Measurements from ENCODE around the gene USH1G.

Gene USH1G

GRCh38 chr17:74953134-74953687 lies 30.2 kb upstream of the USH1G start:
- DNase-seq, result no peak

GRCh38 chr17:74952431-74953133 lies 29.5 kb upstream of the USH1G start:
- DNase-seq, result no peak

DNA sequence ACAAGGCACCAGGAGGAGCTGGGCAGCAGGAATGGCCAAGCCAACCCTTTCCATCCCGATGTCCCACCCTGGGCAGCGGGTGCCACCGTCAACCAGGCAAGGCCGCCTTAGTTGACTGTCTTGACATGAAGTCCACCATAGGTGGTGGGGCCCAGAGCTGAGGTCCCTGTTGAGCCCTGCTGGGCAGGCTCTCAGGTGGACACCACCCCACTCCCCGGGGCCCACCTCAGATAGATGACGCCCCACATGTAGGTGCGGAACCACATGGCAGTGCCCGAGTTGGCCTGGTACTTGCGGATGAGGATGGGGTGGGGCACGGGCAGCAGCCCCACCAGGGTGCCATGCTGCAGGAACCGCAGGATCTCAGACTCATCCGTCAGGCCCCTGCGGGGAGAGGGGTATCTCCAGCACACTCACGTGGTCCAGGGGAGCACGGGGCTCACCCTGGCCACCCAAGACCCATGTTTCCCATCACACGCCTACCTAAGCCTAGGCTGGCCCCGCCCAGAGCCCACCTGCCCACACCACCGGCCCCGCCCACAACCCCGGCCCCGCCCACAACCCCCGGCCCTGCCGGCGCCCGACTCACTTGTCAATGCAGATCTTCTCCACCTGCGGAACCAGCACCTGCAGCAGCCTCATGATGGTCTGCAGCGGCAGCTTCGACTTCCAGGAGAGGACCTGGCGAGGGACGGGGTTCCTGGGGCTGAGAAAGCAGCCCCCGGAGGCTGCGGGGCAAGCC lies 28.8 kb upstream of the USH1G start:
- no peak for DNase-seq

DNA sequence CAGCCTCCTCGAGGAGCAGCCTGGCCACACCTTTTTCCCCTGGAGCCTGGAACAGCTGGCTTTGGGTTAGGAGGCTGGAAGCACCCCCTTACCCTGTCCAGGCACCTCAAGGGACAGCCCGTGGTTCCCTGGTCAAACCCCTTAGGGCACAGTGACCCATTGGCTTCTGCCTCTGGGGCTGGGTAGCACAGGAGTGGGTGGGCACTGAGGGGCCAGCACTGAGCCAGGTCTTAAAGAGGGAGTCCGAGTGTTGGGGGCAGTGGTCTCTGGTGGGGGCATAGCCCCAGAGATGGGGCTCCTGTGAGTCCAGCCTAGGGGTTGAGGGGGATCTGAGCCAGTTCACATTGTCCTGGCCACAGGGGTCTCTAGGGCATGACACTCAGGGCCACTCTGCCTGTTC lies 28.0 kb upstream of the USH1G start:
- no peak for DNase-seq

GRCh38 chr17:74950207-74950606 lies 27.2 kb upstream of the USH1G start:
- DNase-seq, result no peak

DNA sequence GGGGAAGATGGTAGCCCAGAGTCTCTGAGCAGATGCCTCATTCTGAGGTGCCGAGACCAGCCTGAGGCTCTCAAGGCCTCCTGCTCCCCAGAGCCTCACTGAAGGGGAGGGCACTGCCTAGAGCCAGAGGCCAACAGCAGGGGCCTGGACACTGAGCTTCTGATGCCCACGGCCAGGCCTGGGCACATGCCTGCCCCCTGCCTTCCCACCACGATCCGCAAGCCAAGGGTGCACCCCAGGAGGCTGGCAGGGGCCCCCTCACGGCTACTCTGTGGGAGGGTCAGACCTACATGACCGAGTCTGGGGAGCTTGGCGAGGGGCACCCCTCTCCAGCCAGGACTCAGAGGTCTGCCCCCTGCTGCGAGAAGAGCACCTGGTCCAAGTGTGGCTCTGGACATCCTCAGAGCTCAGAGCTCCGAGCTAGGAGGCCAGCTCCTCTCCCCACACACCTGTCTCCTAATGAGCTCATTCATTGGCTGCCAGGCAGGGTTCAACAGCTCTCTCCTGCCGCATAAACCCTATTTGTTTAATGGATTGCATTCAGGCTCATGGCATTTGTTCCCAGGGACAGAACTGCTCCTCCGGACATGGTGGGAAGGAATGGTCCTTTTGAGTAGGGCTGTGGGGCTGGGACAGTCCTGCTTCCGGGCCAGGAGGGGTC lies 26.5 kb upstream of the USH1G start:
- DNase-seq, result no peak

DNA sequence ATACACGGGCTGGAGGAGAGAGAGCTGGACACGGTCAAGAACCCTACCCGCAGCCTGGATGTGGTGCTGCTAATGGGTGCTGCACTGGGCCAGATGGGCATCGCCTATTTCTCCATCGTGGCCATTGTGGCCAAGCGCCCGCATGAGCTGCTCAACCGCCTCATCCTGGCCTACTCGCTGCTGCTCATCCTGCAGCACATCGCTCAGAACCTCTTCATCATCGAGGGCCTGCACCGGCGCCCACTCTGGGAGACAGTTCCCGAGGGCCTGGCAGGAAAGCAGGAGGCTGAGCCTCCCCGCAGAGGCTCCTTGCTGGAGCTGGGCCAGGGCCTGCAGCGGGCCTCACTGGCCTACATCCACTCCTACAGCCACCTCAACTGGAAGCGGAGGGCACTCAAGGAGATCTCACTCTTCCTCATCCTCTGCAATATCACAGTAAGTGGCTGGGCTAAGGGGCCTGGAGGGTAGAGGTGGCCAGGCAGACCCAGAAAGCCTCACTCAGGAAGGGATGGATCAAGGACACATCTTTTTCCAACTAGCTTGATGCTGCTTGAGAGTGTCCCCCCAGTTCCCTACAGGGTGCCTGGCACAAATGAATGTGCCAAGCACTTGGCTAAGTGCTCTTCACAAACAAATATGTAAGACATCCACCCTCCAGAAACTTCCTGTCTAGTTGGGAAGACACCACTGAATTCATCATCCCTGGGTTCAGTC lies 24.1 kb upstream of the USH1G start:
- DNase-seq, result no peak

DNA sequence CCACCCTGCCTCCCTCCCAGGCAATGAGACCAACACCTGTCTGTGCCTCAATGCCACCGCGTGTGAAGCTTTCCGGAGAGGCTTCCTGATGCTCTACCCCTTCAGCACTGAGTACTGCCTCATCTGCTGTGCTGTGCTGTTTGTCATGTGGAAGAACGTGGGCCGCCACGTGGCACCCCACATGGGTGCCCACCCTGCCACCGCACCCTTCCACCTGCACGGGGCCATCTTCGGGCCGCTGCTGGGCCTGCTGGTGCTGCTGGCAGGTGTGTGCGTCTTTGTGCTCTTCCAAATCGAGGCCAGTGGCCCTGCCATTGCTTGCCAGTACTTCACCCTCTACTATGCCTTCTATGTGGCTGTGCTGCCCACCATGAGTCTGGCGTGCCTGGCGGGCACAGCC lies 23.6 kb upstream of the USH1G start:
- DNase-seq, result no peak

DNA sequence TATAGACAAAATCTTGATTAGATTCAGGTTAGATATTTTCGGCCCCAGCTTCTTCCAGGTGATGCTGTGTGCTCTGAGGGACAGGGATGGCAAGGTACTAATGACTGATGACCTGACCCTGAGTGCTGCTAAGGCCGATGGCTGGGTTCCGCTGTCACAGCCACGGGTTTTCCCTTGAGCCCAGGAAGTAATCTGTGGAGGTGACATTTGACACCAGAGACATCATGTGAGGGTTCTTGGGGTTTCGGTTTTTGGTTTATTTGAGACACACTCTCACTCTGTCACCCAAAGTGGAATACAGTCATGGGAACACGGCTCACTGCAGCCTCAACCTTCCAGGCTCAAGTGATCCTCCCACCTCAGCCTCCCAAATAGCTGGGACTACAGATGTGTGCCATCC lies 22.5 kb upstream of the USH1G start:
- no peak for DNase-seq

DNA sequence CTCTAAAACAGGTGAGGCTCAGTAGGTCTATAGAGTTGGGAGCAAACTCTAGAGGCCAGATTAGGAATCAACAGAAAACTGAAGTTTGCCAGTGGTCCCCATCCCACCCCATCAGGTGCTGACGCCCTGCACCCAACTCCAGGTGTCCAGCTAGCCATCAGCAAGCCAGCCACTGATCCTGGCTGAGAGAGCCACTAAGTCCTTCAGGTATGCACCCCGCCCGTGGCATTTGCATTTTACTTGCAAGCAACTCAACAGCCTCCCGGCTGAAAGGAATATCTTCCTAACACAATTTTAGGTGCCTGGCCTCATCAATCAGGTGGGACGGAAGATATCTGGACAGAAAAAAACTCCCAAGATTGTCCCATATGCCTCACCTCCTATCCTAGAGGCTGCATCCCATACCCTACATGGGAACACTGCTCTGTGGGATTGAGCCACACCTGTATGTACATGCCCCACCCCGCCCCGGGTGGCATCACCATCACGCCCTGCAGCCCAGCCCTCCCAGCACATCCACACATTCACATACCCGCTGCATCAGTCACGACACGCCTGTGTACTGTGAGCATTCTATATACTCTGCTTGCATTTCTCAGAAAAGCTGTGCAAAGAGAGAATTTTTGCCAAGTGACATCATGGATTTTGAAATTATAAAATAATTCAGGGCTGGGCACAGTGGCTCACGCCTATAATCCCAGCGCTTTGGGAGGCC lies 20.9 kb upstream of the USH1G start:
- DNase-seq, result no peak

- no peak for DNase-seq
Measured at GRCh38 chr17:74941128-74941725, 18.2 kb upstream of the USH1G start.

DNA sequence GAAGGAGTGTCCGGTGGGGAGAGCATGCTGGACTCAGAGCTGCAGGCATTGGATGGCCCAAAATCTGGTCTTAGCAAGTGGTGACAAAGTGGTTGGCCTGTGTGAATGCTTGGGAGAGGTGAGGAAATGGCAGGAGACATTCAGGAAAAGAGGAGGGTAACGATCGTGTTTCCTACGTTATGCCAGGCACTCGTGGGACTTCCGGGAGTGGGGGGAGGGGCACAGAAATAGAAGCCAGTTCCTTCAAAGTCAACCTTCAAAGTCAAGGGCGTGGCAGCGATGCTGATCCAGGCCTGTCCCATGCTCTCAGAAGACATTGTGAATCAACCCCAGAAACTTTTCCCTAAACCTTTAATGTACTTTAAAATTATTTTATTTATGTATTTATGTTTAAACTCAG lies 16.5 kb upstream of the USH1G start:
- no peak for DNase-seq

DNA sequence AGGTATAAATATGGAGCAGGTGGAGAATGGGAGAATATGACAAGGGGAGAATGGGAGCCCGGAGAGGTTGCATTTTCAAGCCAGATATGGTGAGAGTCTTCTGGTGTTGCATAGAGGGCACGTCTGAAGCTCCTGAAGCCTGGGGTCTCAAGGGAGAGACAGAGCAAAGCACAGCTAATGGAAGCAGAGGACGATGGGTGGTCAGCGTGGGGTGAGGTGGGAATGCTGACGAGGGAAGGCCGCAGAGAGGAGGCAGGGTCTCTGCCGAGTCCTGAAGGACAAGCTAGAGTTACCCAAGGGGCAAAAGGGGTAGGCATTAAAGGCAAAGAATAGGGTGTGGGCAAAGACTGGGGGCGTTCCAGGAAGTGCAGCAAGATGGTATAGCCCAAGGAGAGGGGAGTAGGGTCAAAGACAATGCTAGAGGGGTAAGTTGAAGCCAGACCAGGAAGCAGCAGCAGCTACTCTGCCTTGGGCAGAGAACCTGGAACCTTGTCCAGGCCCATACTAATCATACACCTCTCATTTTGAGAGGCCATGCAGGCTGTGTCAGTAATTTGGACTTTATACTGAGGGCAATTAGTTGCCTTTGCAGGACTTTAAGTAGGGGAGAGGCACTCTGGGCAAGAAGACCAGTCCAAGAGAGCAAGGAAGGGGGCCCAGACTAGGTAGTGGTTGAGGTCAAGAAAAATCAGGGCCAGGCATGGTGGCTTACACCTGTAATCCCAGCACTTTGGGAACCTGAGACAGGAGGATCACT lies 15.3 kb upstream of the USH1G start:
- no peak for DNase-seq

GRCh38 chr17:74937064-74938051 lies 14.3 kb upstream of the USH1G start:
- DNase-seq, result no peak

DNA sequence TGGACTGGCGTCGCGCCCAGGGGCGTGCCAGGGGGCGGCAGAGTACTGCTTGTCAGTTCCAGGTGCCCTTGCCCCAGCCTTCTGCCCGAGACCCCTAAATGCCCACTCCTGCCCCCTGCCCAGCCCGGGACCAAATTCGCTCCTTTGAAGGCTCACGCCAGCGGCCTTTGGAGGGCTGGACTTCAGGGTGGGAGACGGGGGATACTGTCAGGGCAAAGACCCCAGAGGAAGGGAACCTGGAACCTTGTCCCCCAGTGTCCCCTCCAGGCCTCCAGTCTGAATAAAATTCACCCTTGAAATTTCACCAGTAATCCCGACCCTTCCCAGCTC lies 13.4 kb upstream of the USH1G start:
- DNase-seq, result no peak

- DNase-seq, result no peak
Measured at GRCh38 chr17:74935585-74936469, 12.8 kb upstream of the USH1G start, which contains the start of gene OTOP3. Gene OTOP3 (plus strand): TSS chr17:74935898. CDS start chr17:74935922, 24 bp downstream.

- DNase-seq, result no peak
Measured at GRCh38 chr17:74935048-74935447, 12.0 kb upstream of the USH1G start.

- DNase-seq, result no peak
Measured at GRCh38 chr17:74930535-74931036, 7.5 kb upstream of the USH1G start.

- no peak for DNase-seq
Measured at GRCh38 chr17:74928786-74929185, 5.7 kb upstream of the USH1G start.

All from left hindlimb (tissue), 1 donor.